T-helper 2 cell (primary cell): ENCODE measurements around the gene CD274.
A peak's percentile ranks its signal among the peaks of the same experiment; 100 is the strongest.

Source experiments
- DNase-seq, 5 experiments: peaks; one replicate each; pipeline versions ENCODE4 v3.0.0 to v3.0.0-alpha.2; 2012 to 2022

CD274 gene

GRCh38 chr9:5500441-5501235 is 50.3 kb downstream of the CD274 start:
- no peak for DNase-seq

DNA sequence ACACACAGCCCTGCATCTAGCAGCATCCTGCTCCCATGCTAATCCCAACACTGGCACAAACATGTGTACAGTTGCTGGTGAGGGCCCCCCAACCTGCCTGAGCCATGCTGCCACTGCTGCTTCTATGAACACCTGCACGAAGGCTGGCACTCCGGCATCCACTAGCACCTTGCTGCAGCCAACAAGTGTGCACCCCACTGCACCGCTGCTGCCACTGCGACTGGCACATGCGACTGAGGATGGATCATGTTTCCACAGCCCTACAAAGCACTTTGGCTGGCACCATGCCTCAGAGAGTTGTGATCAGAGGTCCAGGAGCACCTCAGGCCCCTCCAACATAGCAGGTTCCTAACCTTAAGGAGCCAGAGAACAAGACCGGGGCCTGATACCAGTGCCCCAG is 52.2 kb downstream of the CD274 start:
- no peak for DNase-seq

GRCh38 chr9:5509573-5509972 is 59.2 kb downstream of the CD274 start:
- DNase-seq: no peak

DNA sequence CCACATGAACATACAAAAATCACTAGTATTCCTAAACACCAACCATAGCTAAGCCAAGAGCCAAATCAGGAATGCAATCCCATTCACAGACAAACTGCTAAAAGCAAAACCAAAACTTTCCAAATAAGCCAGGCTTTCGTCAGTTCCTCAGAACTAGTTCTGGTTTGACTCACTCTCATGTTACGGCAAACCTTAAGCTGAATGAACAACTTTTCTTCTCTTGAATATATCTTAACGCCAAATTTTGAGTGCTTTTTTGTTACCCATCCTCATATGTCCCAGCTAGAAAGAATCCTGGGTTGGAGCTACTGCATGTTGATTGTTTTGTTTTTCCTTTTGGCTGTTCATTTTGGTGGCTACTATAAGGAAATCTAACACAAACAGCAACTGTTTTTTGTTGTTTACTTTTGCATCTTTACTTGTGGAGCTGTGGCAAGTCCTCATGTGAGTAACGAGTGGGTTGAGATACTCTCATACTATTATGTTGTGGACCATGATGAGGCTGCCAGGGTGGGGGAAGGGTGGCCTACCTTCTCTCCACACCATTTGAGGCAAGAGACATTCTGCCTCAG is 60.1 kb downstream of the CD274 start, which contains the start of gene PDCD1LG2:
Gene PDCD1LG2, plus strand, starts transcription at position 172 of the 572 bp plus-strand sequence. CDS start 12,016 bp downstream, outside the sequence.
- peak in 2 of 5 experiments; percentile 53 to 85 for DNase-seq

- no peak for DNase-seq
These were observed 60.6 kb downstream of the CD274 start for GRCh38 chr9:5510989-5511388.

DNA sequence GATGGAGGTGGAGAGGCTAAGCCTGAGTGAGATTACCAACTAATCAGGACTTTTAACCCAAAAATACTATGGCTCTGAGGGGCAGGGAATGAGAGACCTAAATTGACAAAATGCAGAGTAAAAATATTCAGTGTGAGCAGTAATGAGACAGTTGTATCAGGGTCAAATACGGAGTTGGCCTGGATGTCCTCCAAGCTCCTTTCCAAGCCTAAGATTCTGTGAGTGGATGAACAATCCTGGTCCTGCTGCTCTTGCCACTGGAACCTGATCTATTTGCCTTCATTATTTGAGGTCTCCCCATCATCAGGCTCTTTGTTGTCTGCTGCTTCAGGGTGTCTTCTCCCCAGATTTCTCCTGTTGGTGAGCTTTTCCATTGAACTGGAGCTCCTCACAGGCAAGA is 61.1 kb downstream of the CD274 start:
- no peak for DNase-seq

GRCh38 chr9:5511935-5512580 is 61.7 kb downstream of the CD274 start:
- no peak for DNase-seq

DNA sequence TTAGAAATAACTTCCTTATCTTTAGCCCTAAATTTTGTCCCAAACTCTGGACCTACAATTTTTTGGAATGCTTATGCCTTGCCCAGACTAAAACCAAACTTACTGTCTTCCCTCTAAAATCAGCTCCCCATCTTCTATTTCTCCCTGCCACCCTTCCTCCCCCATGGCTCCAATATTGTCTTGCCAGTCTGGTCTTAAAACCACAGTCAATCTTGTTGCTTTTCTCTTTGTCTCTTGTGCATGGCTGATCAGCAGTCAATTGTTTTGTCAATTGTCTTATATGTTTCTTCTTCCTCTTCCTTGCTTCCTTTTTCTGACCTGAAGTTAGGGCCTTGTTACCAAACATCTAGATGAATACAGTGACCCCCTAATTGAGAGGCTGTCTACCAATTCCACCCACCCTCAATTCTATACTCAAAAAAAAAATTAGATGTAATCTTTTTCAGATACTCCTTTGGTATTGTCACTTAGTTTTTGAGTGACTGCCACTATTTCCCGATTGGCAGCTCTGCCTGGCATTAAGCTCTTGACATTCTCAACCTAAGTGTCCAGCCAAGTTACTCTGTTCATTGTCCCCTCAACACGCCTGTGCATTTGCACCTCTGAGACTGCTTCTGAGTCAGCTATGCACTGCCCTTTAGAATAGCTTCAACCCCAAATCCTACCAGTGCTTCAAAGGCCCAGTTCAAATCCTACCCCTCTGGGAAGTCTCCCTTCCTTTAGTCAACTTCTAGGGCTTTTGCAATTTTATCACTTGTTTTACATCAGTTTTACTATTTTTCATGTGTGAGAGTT is 62.5 kb downstream of the CD274 start:
- no peak for DNase-seq

DNA sequence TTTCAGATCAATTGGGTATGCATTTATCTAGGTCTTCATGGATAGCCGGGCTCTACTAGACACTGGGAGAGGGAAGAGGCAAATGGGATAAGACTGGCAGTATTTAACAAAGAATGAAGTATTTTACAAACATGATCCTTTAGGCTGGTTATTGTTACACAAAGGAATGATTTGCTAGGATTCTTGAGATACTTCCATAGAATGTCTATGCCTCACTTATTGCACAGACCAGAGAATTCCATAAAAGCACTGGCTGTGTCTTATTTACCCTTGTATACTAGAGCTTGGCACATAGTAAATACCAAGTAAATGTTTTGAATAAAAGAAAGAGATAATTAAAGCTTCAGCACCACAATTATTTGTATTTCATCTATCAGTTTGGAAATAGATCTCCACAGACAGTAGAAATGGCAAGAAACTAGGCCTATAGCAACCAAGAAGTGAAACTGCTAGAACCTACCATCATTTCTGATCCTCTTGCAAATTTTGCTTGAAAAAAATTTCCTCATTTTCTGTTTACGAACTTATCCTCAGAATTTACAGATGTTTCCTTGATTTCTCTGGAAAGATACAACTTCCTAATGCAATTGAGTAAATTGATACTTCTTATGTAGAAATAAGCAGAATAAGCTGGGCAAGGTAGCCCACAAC is 63.7 kb downstream of the CD274 start:
- DNase-seq: no peak

GRCh38 chr9:5514617-5515260 is 64.4 kb downstream of the CD274 start:
- no peak for DNase-seq

DNA sequence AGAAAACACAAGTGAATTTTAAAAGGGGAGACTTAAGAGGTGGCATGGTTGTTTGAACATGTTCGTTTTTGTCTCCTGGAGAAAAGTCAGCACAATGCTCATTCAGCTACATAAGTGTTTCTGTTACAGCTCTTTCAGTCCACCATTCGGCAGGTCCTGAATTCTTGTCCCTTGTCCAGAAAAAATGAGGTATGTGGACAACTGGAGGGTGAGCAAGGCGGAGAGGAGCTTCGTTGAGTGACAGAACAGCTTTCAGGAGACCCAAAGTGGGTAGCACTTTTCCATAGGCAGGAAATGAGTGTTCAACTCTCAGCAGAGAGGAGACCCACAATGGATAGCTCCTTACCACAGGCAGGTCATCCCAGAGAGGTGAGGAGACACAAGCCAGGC is 64.9 kb downstream of the CD274 start:
- DNase-seq: no peak

- DNase-seq: no peak
These were observed 66.3 kb downstream of the CD274 start for GRCh38 chr9:5516453-5517220.

DNA sequence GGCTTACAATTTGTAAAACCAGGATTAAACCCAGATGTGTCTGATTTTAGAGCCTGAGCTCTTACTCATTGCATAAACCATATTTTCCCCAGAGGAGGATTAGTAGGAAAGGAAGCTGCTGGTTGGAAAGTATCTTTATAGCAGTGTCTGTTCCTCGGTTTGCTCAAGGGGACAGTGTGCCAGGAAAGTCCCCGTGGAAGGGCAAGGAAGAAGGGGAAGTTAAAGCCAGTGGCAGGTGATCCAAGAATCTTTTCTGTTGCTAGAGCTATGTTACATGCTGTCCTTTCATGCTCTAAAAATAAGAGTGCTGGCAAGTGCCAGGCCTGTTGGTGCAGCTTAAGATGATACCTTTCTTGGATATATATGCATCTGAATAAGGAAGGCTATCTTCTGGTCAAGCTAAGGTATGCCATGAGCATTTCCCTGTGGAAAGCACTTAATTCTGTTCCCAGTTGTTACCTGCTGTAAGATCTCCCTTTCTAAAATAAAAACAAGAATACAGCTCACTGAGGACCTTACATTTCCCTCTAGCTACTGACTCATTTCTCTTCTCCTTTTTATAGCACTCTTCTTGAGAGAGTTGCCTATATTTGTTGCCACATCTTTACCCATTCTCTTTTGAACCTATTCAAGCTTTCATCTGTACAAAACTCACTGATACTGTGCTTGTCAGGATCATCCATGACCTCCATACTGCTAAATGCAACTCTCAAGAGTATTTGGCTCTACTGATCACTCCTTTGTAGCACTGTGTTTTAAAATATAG is 68.0 kb downstream of the CD274 start:
- DNase-seq: peak in 1 of 5 experiments; percentile 54

DNA sequence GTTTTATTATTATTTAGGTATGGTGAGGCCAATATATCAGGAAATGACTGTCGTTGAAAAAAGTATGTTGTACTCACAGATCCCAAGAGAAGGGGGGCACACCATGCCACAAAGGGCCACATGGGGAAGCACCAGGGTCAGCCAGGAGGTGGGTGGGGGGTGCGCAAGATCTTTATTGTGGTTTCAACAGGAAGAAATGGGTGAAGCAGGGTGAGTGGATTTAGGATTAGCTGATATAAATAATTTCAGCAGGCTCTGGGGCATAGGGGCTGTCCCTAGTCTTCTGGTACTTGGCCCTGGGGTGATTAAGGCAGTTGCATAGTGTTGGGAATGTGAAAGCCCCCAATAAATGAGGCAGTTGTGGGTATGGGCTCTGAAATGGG is 68.6 kb downstream of the CD274 start:
- DNase-seq: peak in 1 of 5 experiments; percentile 39
